ENCODE results near the gene FAM234A.
A peak's percentile ranks its signal among the peaks of the same experiment; 100 is the strongest.

FAM234A gene

GRCh38 chr16:287298-287811 lies 52.7 kb downstream of the FAM234A start:
- peak; percentile 61 for TF ChIP-seq CTCF (conservative IDR thresholded peaks at IDR 0.05)
- no peak overlapping the region for H3K27ac ChIP-seq

GRCh38 chr16:287981-288920 lies 53.6 kb downstream of the FAM234A start:
- no peak for TF ChIP-seq CTCF (conservative IDR thresholded peaks at IDR 0.05)
- no peak overlapping the region for H3K27ac ChIP-seq

GRCh38 chr16:289395-289997 lies 54.9 kb downstream of the FAM234A start:
- H3K27ac ChIP-seq = no peak overlapping the region
- no peak for TF ChIP-seq CTCF (conservative IDR thresholded peaks at IDR 0.05)

- no peak for TF ChIP-seq CTCF (conservative IDR thresholded peaks at IDR 0.05)
- no peak overlapping the region for H3K27ac ChIP-seq
Observed at GRCh38 chr16:290015-290680, 55.5 kb downstream of the FAM234A start.

- H3K27ac ChIP-seq = no peak overlapping the region
- TF ChIP-seq CTCF (conservative IDR thresholded peaks at IDR 0.05) = no peak
Observed at GRCh38 chr16:290681-291405, 56.2 kb downstream of the FAM234A start.

- H3K27ac ChIP-seq = no peak overlapping the region
- no peak for TF ChIP-seq CTCF (conservative IDR thresholded peaks at IDR 0.05)
Observed at GRCh38 chr16:291539-291938, 56.9 kb downstream of the FAM234A start.

Data from VCaP (cell line).